GM12874 (cell line): ENCODE measurements around the gene NR2F1-AS1.

Source experiments
- CTCF ChIP-seq: IDR thresholded peaks from 2 replicates; pipeline ENCODE4 v1.5.1; 2011; ENCODE audit warnings: low read depth, mild to moderate bottlenecking, control low read depth, low read length, moderate library complexity; ENCODE audit not compliant: insufficient read depth

NR2F1-AS1 gene

GRCh38 chr5:93607367-93608258 is 26.6 kb upstream of the NR2F1-AS1 start:
- TF ChIP-seq CTCF: peak; percentile 67

GRCh38 chr5:93606382-93606752 is 25.3 kb upstream of the NR2F1-AS1 start:
- TF ChIP-seq CTCF: no peak

GRCh38 chr5:93604644-93605515 is 23.9 kb upstream of the NR2F1-AS1 start:
- no peak for TF ChIP-seq CTCF

GRCh38 chr5:93603793-93604643 is 23.0 kb upstream of the NR2F1-AS1 start:
- TF ChIP-seq CTCF: no peak

- no peak for TF ChIP-seq CTCF
Observed at GRCh38 chr5:93603078-93603792, 22.2 kb upstream of the NR2F1-AS1 start.

- TF ChIP-seq CTCF: no peak
Observed at GRCh38 chr5:93602241-93603077, 21.4 kb upstream of the NR2F1-AS1 start.
